ENCODE data around the gene PHF2.

DNA sequence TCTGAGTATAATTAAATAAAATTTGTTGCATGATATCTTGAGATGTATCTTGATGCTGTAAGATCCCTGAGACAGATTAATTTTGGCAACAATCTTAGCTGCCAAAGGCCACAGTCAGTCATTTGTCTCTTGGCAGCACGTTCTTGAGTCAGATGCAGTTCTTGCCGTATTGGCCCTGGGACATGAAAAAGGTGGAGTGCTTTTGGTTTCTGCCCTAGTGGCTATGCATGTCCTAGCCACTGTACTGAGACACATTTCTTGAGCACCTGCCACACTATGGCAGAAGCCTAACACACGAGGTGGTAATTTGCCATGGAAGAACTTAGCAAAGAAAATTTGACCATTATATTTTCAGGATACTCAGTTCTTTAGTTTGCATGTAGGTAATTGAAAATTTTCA, 45.0 kb upstream of the PHF2 start:
- TF ChIP-seq EZH2phosphoT487 (IDR thresholded peaks at IDR 0.05; ENCODE audit: insufficient read depth, low read depth) = no peak
- no peak for TF ChIP-seq EZH2 (IDR thresholded peaks at IDR 0.05; ENCODE audit: insufficient read depth, poor library complexity, severe bottlenecking)
